ENCODE data around the gene PFDN4.

Gene PFDN4

GRCh38 chr20:54173653-54174456, 34.0 kb upstream of the PFDN4 start, which contains the start of gene CYP24A1:
TSS of gene CYP24A1 (minus strand) at chr20:54173986. CDS start at chr20:54173579, 407 bp downstream.
- DNase-seq (ENCODE audit: low read depth) = no peak

GRCh38 chr20:54174457-54175175, 33.3 kb upstream of the PFDN4 start:
- DNase-seq (ENCODE audit: low read depth) = no peak

- peak; percentile 97 for DNase-seq (ENCODE audit: low read depth)
Measured at GRCh38 chr20:54176610-54177009, 31.3 kb upstream of the PFDN4 start.

- no peak for DNase-seq (ENCODE audit: low read depth)
Measured at GRCh38 chr20:54177378-54177777, 30.5 kb upstream of the PFDN4 start.

GRCh38 chr20:54178256-54178655, 29.6 kb upstream of the PFDN4 start:
- DNase-seq (ENCODE audit: low read depth) = no peak

GRCh38 chr20:54179946-54180345, 27.9 kb upstream of the PFDN4 start:
- no peak for DNase-seq (ENCODE audit: low read depth)

GRCh38 chr20:54180931-54181330, 27.0 kb upstream of the PFDN4 start:
- DNase-seq (ENCODE audit: low read depth) = no peak

GRCh38 chr20:54184071-54184470, 23.8 kb upstream of the PFDN4 start:
- DNase-seq (ENCODE audit: low read depth) = no peak

- no peak for DNase-seq (ENCODE audit: low read depth)
Measured at GRCh38 chr20:54184904-54185626, 22.8 kb upstream of the PFDN4 start.

GRCh38 chr20:54188132-54188849, 19.6 kb upstream of the PFDN4 start:
- DNase-seq (ENCODE audit: low read depth) = no peak

- no peak for DNase-seq (ENCODE audit: low read depth)
Measured at GRCh38 chr20:54189630-54190029, 18.3 kb upstream of the PFDN4 start.

- DNase-seq (ENCODE audit: low read depth) = no peak
Measured at GRCh38 chr20:54190217-54190616, 17.7 kb upstream of the PFDN4 start.

GRCh38 chr20:54193817-54194216, 14.1 kb upstream of the PFDN4 start:
- no peak for DNase-seq (ENCODE audit: low read depth)

- DNase-seq (ENCODE audit: low read depth) = peak; percentile 81
Measured at GRCh38 chr20:54194724-54195438, 13.0 kb upstream of the PFDN4 start.

GRCh38 chr20:54195483-54196472, 12.1 kb upstream of the PFDN4 start:
- no peak for DNase-seq (ENCODE audit: low read depth)

- DNase-seq (ENCODE audit: low read depth) = peak; percentile 99
Measured at GRCh38 chr20:54197621-54198604, 10.0 kb upstream of the PFDN4 start.

GRCh38 chr20:54199283-54199682, 8.6 kb upstream of the PFDN4 start:
- no peak for DNase-seq (ENCODE audit: low read depth)

- peak; percentile 99 for DNase-seq (ENCODE audit: low read depth)
Measured at GRCh38 chr20:54199721-54200176, 8.1 kb upstream of the PFDN4 start.
